Measurements from ENCODE around the gene BYSL. TPM values are rescaled to one million over a fixed set of nuclear protein-coding genes. Genes with fewer than 3 reads are reported as not detected.

BYSL gene
- total and polyA plus RNA-seq, 9 of the 15 experiments (the other 6 are each of a cell fraction or from before 2014, with no cell fraction given) = 22.2 to 92.3 (median 53.4) TPM

DNA sequence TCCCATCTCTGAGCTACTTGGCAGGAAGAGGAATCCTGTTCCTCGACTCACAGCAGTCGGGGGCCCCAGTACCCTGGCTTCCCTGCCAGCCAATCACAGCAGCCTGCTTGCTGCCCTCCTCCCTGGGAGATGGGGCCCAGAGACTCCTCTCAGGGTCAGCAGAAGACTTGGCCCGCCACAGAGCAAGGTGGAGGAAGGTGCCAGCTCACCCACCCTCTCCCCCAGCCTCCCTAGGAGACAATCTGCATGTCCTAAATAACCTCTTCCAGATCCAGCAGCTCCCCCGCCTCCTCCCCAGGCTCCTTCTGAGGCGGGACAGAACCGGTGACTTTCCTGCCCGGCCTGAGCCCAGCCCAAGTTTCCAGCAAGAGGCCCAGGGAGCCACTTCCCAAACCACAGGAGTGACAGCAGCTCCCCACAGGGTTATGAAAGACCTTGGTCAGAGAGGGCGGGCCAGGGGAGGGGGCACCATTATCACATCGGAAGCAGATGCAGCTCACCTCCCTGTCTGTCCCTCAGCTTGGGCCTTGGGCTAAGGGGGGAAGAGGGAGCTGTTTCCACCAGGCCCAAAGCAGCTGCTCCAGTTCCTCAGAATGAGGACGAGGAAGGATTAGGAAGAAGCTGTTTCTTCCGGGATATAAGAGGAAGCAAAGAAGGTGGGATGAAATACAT is 18.0 kb downstream of the BYSL start (continued):
- TF ChIP-seq HES1 (IDR thresholded peaks at IDR 0.05; ENCODE audit: low read depth) (0 out of 2 replicates have a peak, but pooled peaks have one; percentile 22), MAZ (CRISPR knock-in tag; conservative IDR thresholded peaks at IDR 0.05 in 1 of 2, IDR thresholded peaks at IDR 0.05 in 1 of 2) (peak; percentile 90 to 94), ZBTB2 (IDR thresholded peaks at IDR 0.05) (peak; percentile 54; the same call in 1 of the 2 replicates), ATF2 (CRISPR knock-in tag; IDR thresholded peaks at IDR 0.05) (no peak), PHB (CRISPR knock-in tag; IDR thresholded peaks at IDR 0.05) (no peak), NFE2 (IDR thresholded peaks at IDR 0.05; ENCODE audit: low read depth) (peak; percentile 29; the same call in 1 of the 2 replicates), NUFIP1 (IDR thresholded peaks at IDR 0.05; ENCODE audit: partially characterized antibody) (no peak), TAF1 (IDR thresholded peaks at IDR 0.05; ENCODE audit: control insufficient read depth, extremely low read depth, insufficient read depth, low read length, severe bottlenecking) (peak; percentile 30), SMARCE1 (IDR thresholded peaks at IDR 0.05) (peak; percentile 66; the same call in 1 of the 2 replicates), NFIX (CRISPR knock-in tag; IDR thresholded peaks at IDR 0.05; ENCODE audit: low read depth) (no peak), RBBP5 (IDR thresholded peaks at IDR 0.05; ENCODE audit: borderline replicate concordance, insufficient read depth, low read length, poor library complexity, severe bottlenecking) (peak; percentile 34), DACH1 (IDR thresholded peaks at IDR 0.05; ENCODE audit: partially characterized antibody) (no peak), POLR2B (IDR thresholded peaks at IDR 0.05; ENCODE audit: low read depth, partially characterized antibody) (no peak), GTF2E2 (tag; IDR thresholded peaks at IDR 0.05) (no peak; the same call in 1 of the 2 replicates), ZNF3 (CRISPR knock-in tag; IDR thresholded peaks at IDR 0.05) (no peak), XRCC3 (IDR thresholded peaks at IDR 0.05) (no peak), HCFC1 (IDR thresholded peaks at IDR 0.05; ENCODE audit: low read depth, low read length) (peak; percentile 10; the same call in 1 of the 2 replicates), SMARCA5 (IDR thresholded peaks at IDR 0.05) (no peak; the same call in 1 of the 2 replicates), NFATC3 (IDR thresholded peaks at IDR 0.05) (no peak)
- TF ChIP-seq, protein P1, sequence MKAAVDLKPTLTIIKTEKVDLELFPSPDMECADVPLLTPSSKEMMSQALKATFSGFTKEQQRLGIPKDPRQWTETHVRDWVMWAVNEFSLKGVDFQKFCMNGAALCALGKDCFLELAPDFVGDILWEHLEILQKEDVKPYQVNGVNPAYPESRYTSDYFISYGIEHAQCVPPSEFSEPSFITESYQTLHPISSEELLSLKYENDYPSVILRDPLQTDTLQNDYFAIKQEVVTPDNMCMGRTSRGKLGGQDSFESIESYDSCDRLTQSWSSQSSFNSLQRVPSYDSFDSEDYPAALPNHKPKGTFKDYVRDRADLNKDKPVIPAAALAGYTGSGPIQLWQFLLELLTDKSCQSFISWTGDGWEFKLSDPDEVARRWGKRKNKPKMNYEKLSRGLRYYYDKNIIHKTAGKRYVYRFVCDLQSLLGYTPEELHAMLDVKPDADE (conservative IDR thresholded peaks at IDR 0.05; ENCODE audit: control insufficient read depth, low read depth, low read length) = 0 out of 2 replicates have a peak, but pooled peaks have one; percentile 2
